HL-60 (cell line): Measurements from ENCODE around the gene NRP1.

Source experiments
- DNase-seq, 2 experiments: peaks; one replicate each; pipeline ENCODE4 v3.0.0-alpha.2; 2010 to 2020; ENCODE audit warnings: low read depth in 1 of 2, low spot score in 1 of 2
- H3K27ac ChIP-seq: fragments of 250-450 bp; sonication (Bioruptor Pico); replicated peaks from 2 replicates; pipeline ENCODE4 v1.5.1; 2020; ENCODE audit warnings: mild to moderate bottlenecking, moderate library complexity
- H3K27me3 ChIP-seq: fragments of 250-450 bp; sonication (Bioruptor Pico); 2 replicates; pipeline ENCODE4 v1.5.1; 2021; ENCODE audit warnings: mild to moderate bottlenecking, moderate library complexity; ENCODE audit not compliant: insufficient read depth, poor library complexity, severe bottlenecking
- H3K4me3 ChIP-seq: replicated peaks from 2 replicates; pipeline ENCODE4 v1.5.1; 2011; ENCODE audit warnings: mild to moderate bottlenecking, control low read depth, low read length; ENCODE audit not compliant: insufficient read depth
- GABPA ChIP-seq: IDR thresholded peaks from 2 replicates; pipeline ENCODE4 v1.6.1; 2012; ENCODE audit warnings: low read depth
- POLR2AphosphoS5 ChIP-seq: IDR thresholded peaks from 2 replicates; pipeline ENCODE4 v1.6.1; 2012; ENCODE audit warnings: low read depth
- REST ChIP-seq: IDR thresholded peaks from 2 replicates; pipeline ENCODE4 v1.6.1; 2012; ENCODE audit warnings: low read depth; ENCODE audit not compliant: insufficient replicate concordance
- SPI1 ChIP-seq: IDR thresholded peaks from 2 replicates; pipeline ENCODE4 v1.6.1; 2012; ENCODE audit warnings: low read depth, mild to moderate bottlenecking, borderline replicate concordance
- TF ChIP-seq, protein P1 (sequence below): IDR thresholded peaks from one replicate; pipeline ENCODE4 v1.5.1; 2011; ENCODE audit warnings: low read length, control low read depth, inconsistent platforms; ENCODE audit not compliant: insufficient read depth

The NRP1 gene

DNA sequence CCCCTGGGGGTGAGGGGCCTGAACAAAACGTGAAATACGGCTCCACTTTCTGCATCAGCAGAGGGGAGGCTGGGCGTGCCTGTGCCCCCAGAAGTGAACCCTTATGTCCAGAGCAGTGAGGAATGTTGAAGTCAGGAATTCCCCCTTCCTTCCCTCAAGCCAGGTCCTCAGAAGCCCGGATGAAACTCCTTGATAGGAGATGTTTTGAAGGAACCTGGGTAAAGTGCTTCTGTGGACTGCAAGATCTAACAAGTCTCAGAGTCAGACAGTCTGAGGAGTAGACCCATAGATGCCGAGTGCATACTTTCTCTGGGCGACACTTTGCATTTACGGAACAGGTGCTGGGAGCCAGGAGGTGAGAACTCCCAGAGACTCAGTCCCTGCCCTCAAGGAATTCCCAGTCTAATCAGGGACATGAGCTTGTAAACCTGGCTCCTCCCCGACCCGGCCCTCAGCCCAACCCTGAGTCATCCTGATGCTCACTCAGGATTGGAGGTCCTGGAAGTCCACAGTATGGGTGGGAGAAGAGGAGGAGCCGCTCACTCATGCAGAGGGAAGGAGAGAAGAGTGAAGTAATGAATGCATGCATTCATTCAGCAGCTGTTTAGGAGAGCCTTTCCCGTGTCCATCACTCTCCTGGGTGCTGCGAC is 197.0 kb downstream of the NRP1 start:
- DNase-seq = no peak
- Histone ChIP-seq H3K4me3 (no peak overlapping the region), H3K27ac (no peak overlapping the region), H3K27me3 (no peaks in the 10 kb centered on the region)
- TF ChIP-seq POLR2AphosphoS5 = no peak
- no peak for TF ChIP-seq SPI1
- no peak for TF ChIP-seq REST
- no peak for TF ChIP-seq GABPA
- TF ChIP-seq, protein P1, sequence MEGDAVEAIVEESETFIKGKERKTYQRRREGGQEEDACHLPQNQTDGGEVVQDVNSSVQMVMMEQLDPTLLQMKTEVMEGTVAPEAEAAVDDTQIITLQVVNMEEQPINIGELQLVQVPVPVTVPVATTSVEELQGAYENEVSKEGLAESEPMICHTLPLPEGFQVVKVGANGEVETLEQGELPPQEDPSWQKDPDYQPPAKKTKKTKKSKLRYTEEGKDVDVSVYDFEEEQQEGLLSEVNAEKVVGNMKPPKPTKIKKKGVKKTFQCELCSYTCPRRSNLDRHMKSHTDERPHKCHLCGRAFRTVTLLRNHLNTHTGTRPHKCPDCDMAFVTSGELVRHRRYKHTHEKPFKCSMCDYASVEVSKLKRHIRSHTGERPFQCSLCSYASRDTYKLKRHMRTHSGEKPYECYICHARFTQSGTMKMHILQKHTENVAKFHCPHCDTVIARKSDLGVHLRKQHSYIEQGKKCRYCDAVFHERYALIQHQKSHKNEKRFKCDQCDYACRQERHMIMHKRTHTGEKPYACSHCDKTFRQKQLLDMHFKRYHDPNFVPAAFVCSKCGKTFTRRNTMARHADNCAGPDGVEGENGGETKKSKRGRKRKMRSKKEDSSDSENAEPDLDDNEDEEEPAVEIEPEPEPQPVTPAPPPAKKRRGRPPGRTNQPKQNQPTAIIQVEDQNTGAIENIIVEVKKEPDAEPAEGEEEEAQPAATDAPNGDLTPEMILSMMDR = no peak

- DNase-seq = no peak
- Histone ChIP-seq H3K27ac (no peak overlapping the region), H3K4me3 (no peak overlapping the region), H3K27me3 (no peaks in the 10 kb centered on the region)
- TF ChIP-seq, protein P1 = no peak
- no peak for TF ChIP-seq SPI1
- TF ChIP-seq REST = no peak
- no peak for TF ChIP-seq POLR2AphosphoS5
- TF ChIP-seq GABPA = no peak
These were observed 197.7 kb downstream of the NRP1 start for GRCh38 chr10:33136781-33137180.

- Histone ChIP-seq H3K27me3 (no peaks in the 10 kb centered on the region), H3K27ac (no peak overlapping the region)
- no peak for DNase-seq
These were observed 198.2 kb downstream of the NRP1 start for GRCh38 chr10:33136271-33136670.

DNA sequence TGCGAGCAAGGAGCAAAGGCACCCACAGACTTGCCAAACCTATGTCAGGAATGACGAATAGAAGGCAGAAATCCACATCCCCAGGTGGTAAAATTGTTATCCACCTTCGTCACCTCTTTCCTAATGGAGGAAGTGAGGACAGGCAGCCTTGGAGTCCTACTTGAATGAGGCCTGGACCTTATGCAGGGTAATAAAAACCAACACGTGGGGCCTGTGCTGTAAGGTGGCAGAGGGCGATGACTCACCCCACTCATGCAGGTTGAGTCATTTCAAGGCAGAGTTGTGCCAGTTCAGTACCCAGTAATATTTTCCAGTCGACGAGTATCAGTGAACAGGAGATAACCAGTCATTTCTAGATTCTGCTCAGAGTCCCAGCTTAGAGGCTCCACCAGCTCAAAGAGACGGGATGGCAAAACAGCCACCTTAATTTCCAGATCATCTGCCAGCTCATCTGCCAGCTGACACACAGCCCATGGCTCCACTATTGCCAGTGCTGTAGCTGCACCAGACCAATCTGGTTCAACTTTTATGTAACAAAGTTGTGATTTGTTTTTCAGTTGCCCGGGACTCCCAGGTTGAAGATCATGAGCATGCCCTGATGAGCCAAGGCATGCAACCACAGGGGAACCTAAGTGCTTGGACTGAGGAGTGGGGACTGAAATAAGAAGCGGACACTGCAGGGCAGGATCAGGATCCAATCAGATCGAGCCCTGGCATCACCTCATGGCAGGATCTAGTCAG is 200.3 kb downstream of the NRP1 start:
- H3K27me3 ChIP-seq = no peaks in the 10 kb centered on the region
- H3K4me3 ChIP-seq = no peak overlapping the region
- TF ChIP-seq GABPA (no peak), POLR2AphosphoS5 (no peak), REST (no peak), SPI1 (no peak)
- TF ChIP-seq, protein P1 = no peak
- DNase-seq = no peak
- no peak overlapping the region for H3K27ac ChIP-seq

More at GRCh38 chr10:33136271-33136670, 198.2 kb downstream of the NRP1 start:
- H3K4me3 ChIP-seq = no peak overlapping the region
- no peak for TF ChIP-seq SPI1
